ENCODE results near the gene ADAMTSL1.

- TF ChIP-seq CTCF (IDR thresholded peaks at IDR 0.05) (no peak), POLR2A (IDR thresholded peaks at IDR 0.05) (no peak), POLR2AphosphoS5 (IDR thresholded peaks at IDR 0.05) (no peak)
Observed at GRCh38 chr9:18893046-18893445, 419.1 kb downstream of the ADAMTSL1 start.
